COLO668 (cell line): ENCODE results near the gene MAF.

Experiments
- DNase-seq: peaks from one replicate; lab custom pipeline; 2025; ENCODE audit not compliant: unreplicated experiment; lab: John Stamatoyannopoulos, UW

The MAF gene

DNA sequence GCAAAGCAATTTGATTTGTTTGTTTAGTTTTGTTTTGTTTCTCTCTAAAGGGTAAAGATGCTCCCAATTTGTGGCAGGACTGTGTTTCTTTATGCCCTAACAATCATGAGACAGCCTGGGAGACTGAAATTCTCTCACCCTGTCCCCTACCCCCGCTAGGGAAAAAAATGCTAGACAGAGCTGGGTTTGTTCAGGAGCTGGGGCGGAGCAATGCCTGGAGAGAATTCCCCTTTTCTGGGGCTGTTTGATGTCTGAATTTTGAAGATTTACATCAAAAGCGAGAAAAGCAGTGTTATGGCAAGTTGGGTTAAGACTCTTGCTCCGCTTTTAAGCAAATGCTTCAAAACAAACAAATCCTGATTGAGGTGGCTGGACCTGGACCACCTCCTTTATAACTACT, 8.4 kb downstream of the MAF start:
- no peak for DNase-seq

DNA sequence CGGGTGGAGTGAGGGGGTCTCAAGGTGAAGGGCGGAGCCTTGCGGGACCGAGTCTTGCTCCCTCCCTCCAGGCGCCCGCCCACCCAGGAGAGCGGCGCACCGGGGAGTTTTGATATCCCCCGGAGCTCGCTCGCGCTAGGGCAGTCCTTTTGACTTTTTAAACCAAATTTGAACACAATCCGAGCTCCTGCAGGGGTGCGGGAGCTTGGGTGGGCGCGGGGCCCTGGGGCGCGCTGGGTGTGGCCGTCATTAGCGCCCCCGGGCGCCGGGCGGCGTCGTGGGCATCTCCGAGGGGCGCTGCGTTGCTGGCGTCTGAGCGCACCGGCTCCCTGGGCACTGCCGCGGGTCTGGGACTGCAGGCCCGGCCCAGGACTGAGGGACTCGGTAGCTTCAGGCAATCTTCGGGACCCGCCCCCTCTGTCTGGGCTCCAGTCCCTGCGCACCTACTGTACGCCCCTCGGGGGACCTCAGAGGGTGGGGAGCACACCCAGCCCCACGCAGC, 10.9 kb downstream of the MAF start:
- DNase-seq, result no peak

GRCh38 chr16:79587897-79588296, 12.6 kb downstream of the MAF start:
- DNase-seq, result no peak

DNA sequence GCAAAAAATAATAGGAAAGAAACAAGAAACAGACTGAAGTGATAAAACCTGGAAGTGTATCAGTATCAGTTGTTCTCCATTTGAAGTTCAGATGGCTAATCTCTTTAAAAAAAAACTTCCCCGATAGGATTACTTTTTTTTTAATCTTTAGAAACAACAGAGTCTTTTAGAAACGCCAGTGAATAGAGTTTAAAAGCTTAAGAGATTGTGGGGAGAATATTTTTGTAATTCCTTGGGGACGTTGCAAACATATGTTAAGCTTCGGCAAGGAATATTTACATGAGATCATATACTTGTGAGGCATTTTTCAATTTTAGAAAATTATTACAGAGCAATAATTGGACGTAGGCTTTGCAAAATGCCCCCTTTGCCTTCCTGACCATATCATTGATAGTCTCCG, 13.2 kb downstream of the MAF start:
- DNase-seq, result no peak

- no peak for DNase-seq
Measured at GRCh38 chr16:79582789-79583188, 17.7 kb downstream of the MAF start.

DNA sequence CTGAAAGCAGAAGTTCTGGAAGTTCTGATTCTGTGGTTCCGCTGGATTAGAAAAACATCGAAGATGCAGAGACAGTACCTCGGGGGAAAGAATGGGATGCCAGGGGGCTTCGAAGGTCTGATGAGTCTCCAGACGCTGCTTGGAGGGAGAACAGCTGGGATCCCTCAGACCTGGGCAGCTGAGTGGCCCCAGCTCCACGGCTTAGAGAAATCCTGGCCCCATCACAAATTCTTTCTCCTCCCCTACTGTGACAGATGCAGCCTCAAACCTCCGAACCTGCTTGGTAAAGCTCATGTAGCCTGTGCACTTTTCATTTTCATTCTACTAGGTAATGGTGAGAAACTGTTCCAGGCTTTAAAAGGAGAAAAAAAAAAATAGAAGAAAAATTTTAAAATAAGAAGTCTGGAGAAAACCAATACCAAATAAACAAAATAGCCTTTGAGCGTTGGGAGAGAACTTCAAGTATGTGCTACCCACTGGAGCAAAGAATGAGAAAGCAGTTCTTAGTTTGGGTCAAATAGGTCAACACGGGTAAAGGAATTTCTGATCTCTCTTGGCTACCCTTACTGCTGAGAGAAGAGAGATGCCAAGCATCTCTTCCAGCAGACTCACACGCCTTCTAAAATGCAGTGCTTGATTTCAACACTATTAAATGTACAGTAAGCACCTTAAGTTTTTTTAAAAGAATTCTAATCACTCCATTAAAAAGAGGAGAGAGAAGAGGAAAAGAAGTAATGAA, 19.9 kb downstream of the MAF start:
- DNase-seq, result no peak

- no peak for DNase-seq
Measured at GRCh38 chr16:79576602-79577001, 23.9 kb downstream of the MAF start.

DNA sequence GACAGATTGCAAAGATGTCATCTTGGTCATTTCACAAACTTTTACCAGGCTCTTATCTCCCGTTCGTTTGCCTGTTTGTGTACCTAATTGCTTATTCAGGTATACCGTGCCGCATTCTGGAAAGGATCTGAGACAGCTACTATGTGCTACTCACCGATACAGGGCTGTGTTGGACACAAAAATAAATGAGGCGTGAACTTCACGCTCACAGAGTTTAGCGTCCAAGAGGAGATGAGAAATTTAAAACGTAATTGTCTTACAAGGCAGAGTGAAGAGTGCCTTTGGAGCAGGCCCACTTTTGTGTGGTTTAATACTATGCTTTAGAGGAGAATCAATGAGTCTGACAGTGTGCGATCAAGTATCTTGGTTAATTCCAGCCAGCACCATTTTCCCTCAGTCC, 26.7 kb downstream of the MAF start:
- no peak for DNase-seq

DNA sequence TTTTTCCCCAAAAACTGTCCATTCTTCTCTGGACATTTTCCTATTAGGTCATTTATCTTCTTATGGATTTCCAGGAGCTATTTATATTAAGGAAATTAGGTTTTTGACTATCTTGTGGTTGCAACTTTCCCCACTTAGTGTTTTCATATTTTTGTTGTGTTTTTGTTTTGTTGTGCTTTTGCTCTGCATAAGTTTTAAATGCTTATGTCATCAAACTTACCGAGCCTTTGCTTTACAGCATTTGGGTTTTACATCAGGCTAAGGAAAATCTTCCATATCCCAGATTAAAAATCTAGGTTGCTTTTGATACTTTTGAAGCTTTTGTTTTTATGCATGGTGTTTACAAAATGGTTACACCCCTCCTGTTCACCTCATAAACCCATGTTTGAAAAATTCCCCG, 27.5 kb downstream of the MAF start:
- DNase-seq, result no peak

GRCh38 chr16:79571903-79572535, 28.5 kb downstream of the MAF start:
- DNase-seq, result no peak

- DNase-seq, result no peak
Measured at GRCh38 chr16:79571065-79571902, 29.3 kb downstream of the MAF start.

DNA sequence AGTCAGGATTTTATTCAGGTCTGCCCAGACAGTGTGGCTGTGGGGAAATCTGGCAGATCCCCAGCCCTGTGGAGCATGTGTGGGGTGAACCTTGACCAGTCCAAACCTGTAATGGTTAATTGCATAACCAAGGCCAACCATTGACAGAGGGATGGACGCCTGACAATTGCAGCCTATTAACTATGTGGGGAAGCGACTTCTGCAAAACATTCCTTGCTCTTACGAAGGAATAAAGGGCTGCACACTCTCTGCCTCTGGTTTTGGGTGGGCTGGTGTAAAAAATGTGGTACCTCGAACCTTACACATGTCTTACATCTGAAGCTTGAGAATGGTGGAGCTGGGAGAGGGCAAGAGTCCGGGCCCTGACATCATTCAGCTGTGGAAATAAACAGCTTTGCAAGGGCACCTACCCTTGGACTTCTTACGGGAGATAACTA, 35.8 kb downstream of the MAF start:
- no peak for DNase-seq

DNA sequence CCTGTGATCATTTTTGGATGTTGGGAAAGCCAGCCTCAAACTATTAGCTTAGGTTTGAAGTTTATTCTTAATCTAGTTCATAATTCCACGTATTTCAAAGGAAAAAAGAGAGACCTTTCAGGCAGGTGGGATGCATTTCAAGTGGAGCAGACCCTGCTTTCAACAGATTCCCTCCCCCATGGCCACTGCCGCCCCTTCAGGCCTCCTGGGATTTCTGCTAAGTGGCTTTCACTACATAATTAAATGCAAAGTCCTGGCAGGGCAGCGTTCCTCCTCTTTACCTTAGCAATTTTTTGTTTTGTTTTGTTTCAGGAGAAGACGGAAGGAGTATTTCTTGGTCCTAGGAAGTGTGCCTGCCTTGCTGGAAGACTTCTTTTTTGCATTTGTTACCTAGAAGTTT, 36.6 kb downstream of the MAF start:
- DNase-seq, result no peak

DNA sequence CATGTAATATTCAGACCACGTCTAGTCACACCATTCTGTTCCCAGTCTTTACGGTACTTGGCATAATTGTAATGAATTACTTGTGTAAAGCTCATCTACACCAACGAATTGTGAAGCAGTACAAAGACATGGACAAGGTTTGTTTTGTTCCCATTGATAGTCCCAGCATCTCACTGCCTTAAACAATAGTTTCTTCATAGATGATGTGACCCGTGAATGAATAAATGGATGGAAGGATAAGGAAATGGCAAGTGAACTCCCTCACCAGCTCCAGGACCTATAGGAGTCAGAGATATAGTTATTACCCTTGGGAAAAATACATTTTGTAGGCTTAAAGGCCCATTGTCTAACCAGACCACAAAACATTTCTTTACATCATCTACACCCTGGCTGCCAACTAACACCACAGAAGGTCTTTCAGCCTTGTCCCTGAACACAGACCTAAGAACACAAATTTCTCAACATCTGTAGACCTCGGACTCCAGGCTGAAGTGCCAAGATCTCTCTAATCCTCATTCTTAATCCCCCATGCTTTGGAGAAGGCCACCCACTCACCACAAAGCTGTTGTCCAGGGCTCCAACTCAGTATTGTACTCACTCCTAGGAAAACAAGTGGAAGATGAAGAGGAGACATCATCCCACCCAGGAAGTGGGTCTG, 38.2 kb downstream of the MAF start:
- no peak for DNase-seq

DNA sequence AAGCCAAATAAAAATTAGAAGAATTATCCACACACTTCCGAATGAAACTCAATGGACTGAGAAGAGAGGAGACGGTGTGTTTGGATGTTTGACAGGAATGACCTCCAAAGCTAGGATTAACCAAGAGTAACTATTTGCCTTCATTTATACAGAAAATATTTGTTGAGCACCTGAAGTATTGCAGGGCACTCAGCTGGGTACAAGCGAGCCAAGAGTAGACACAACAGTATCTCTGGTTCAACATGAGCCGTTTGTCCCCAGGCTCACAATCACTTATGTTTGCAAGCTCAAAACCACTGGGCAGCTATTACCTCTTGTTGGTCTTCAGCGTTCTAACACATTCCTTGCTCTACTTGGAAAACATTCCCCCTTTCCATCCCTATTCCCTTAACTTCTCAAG, 38.8 kb downstream of the MAF start:
- DNase-seq, result no peak

DNA sequence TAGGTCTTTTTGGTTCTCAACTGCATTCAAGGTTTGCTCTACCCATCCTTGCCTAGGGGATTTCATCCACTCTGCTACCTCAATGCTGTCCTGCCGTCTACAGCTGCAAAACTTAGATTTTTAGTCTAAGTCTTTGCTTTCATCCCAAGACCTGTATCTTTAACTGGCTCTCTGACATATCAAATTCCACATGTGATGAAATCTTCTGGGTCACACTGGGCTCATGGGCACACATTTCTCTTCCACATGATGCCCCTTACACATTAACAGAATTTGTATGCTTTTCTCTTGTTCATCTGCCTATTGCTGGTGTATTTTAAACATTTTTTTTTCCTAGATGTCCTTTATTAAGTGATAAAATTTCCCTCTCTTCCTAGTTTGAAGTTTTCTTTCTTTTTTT, 39.6 kb downstream of the MAF start:
- DNase-seq, result no peak

DNA sequence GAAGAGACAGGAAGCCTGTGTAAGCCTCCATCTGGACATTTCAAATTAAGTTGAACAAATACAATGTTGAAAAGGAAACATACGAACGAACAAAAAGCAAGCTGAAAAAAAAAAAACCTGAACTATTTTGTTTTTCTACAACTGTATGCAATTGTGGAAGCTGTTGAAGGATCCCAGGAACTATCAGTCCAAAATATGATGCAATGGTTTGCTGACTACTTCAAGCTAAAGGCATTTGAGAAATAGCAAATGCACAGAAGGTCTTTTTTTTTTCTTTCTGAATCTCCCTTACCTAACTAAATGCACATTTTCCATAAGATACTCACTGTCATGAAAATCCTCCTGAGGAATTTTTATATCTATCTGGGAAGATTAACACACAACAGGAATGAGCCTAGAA, 40.2 kb downstream of the MAF start:
- DNase-seq, result no peak

GRCh38 chr16:79559532-79559931, 41.0 kb downstream of the MAF start:
- no peak for DNase-seq

DNA sequence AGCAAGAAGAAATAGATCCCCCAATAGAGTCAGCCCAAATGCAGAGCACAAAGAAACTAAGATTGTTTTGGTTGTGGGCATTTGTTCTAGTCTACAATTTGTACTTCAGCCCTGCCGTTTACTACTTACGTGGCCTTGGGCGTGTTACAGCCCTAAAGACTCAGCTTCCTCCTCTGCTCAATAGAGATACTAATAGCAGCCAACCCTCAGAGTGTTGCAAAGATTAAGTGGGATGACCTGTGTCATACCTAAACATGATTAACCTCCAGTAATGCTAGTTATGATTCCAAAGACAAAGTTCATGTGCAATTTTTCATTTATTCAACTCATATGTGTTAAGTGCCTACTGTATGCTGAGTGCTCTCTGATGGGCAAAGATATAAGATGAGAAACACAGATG, 43.1 kb downstream of the MAF start:
- DNase-seq, result no peak

DNA sequence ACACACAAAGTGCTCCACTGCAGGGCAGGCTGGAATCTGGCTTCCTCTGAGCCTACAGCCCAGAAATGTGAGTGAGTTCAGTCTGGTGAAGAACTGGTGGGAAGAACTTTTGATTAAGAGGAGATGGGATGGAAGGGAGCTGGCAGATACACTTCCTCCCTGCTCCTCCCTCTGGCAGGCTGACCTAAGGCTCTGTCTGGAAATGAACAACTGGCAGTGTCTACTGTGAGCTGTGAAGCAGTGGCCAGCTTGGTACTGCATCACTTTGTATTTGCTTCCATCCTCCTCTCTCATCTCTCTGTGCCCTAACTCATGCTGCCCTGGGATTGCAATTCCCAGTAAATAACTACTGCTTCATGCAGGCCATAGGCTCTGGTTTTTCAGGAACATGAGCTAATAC, 45.6 kb downstream of the MAF start:
- no peak for DNase-seq

DNA sequence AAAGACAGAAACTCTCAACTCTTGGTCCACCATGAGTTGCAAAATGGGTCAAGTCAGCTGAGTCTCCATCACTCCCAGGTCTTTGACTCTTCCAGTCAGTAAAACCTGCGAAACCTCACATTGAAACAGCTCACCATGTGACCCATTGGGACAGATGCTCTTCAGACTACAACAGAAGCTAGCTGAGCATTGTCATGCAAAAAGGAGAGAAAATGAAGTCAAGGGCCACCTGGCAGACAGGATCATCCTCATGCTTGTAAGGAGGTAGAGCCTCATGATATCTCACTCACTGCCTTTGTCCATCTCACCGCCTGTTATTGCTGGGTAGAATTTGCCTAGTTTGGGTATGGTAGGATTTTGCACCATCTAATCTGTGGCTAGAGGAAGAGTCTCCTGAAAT, 50.2 kb downstream of the MAF start:
- DNase-seq, result no peak
